OCI-LY3 (cell line): Measurements from ENCODE around the gene ALDH1A1.
A peak's percentile ranks its signal among the peaks of the same experiment; 100 is the strongest.

Source experiments
- H2AFZ ChIP-seq: fragments of 200-600, 300-600 bp; shearing (Covaris generic); 2 replicates; pipeline ENCODE4 v1.6.0; 2014; ENCODE audit warnings: antibody characterized with exemption, low read depth, low read length
- H3K27ac ChIP-seq: fragments of 200-600, 300-600 bp; sonication (generic); 2 replicates; pipeline ENCODE4 v1.5.1; 2014; ENCODE audit warnings: mild to moderate bottlenecking, low read length, moderate library complexity, mixed read lengths
- H3K27me3 ChIP-seq: fragments of 200-600, 300-600 bp; sonication (generic); 2 replicates; pipeline ENCODE4 v1.6.1; 2014; ENCODE audit warnings: low read depth, low read length, mixed read lengths
- H3K36me3 ChIP-seq: fragments of 200-600, 300-600 bp; sonication (generic); replicated peaks from 2 replicates; pipeline ENCODE3; 2014; ENCODE audit warnings: low read depth, low read length, mixed read lengths
- H3K4me1 ChIP-seq: fragments of 300-600, 200-600 bp; sonication (generic); 2 replicates; pipeline ENCODE4 v1.6.1; 2014; ENCODE audit warnings: low read length, mixed read lengths
- H3K4me2 ChIP-seq: fragments of 200-600, 300-600 bp; sonication (generic); 2 replicates; pipeline ENCODE4 v1.6.1; 2014; ENCODE audit warnings: low read length, mixed read lengths
- H3K4me3 ChIP-seq: fragments of 300-600, 200-600 bp; sonication (generic); 2 replicates; pipeline ENCODE4 v1.5.1; 2014; ENCODE audit warnings: antibody characterized with exemption, mild to moderate bottlenecking, low read length, moderate library complexity
- H3K79me2 ChIP-seq: fragments of 300-600, 200-600 bp; shearing (Covaris generic); 2 replicates; pipeline ENCODE4 v1.6.1; 2014; ENCODE audit warnings: mild to moderate bottlenecking, low read length, mixed read lengths
- H3K9ac ChIP-seq: fragments of 300-600, 200-600 bp; shearing (Covaris generic); 2 replicates; pipeline ENCODE4 v1.6.0; 2014; ENCODE audit warnings: mild to moderate bottlenecking, low read length, moderate library complexity
- H3K9me3 ChIP-seq: fragments of 200-600, 300-600 bp; shearing (Covaris generic); 2 replicates; pipeline ENCODE4 v1.6.1; 2014; ENCODE audit warnings: low read length, mixed read lengths; ENCODE audit not compliant: insufficient read depth
- H4K20me1 ChIP-seq: fragments of 200-600, 300-600 bp; sonication (generic); 2 replicates; pipeline ENCODE4 v1.6.1; 2016; ENCODE audit warnings: low read length, mixed read lengths; ENCODE audit not compliant: insufficient read depth
- CTCF ChIP-seq: fragments of 200-600, 300-600 bp; sonication (generic); IDR thresholded peaks from 2 replicates; pipeline ENCODE4 v1.5.1; 2014; ENCODE audit warnings: antibody characterized with exemption, low read length, low read depth
- EZH2phosphoT487 ChIP-seq: fragments of 200-600 bp; shearing (Covaris generic); IDR thresholded peaks from 2 replicates; pipeline ENCODE4 v1.6.1; 2018; ENCODE audit warnings: antibody characterized with exemption, mixed run types, low read depth

The ALDH1A1 gene

GRCh38 chr9:72955126-72955455, 2.2 kb upstream of the ALDH1A1 start:
- Histone ChIP-seq H3K4me3 (no peak overlapping the region), H4K20me1 (no peaks in the 10 kb centered on the region)

DNA sequence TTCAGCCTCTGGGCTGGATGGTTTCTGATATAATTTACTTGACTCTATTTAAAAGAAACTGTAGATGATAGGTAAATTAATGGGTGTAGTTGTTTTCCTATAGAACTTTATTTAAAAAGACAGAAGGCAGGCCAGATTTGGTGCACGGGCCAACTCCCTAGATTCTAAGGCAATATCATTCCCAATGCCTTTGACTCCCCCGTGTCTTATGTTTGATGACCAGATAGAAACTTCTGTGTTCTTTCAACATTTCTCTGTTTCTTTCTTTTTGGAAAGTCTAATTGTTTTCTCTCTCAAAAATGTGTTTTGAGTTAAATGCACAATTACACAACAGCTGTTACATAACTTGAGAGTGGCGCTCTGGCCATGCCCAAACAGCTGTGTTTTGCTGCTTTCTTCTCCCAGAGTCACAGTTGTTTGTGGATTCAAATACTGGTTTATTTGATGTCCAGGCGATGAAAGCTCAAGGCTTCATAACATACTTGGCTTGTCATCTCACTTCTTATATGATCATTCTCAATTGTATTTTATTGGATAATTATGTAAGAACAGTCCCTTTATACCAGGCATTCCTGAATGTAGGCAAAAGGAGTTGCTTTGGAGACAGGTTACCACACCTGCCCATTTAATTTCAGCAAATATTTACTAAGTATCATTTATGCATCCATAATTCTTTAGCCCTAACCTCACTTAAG, 1.7 kb upstream of the ALDH1A1 start:
- Histone ChIP-seq H3K9ac (no peak overlapping the region), H3K4me3 (no peak overlapping the region), H3K27ac (no peak overlapping the region), H3K36me3 (no peaks in the 10 kb centered on the region), H3K4me1 (peaks cover 16% of the 10 kb centered on the region; the same call in 1 of the 2 replicates), H4K20me1 (no peaks in the 10 kb centered on the region), H3K4me2 (no peak overlapping the region), H3K79me2 (no peaks in the 10 kb centered on the region), H3K9me3 (no peaks in the 10 kb centered on the region), H3K27me3 (peaks cover 5% of the 10 kb centered on the region), H2AFZ (no peak overlapping the region)
- TF ChIP-seq CTCF (no peak), EZH2phosphoT487 (no peak)

More at GRCh38 chr9:72955126-72955455, 2.2 kb upstream of the ALDH1A1 start:
- no peaks in the 10 kb centered on the region for H3K79me2 ChIP-seq
- no peak overlapping the region for H3K27ac ChIP-seq
- H3K4me2 ChIP-seq = no peak overlapping the region
- H3K9ac ChIP-seq = no peak overlapping the region
- peaks cover 16% of the 10 kb centered on the region; the same call in 1 of the 2 replicates for H3K4me1 ChIP-seq
- peaks cover 1% of the 10 kb centered on the region for H3K27me3 ChIP-seq
- H2AFZ ChIP-seq = no peak overlapping the region
- TF ChIP-seq EZH2phosphoT487 (no peak), CTCF (no peak)
- H3K36me3 ChIP-seq = no peaks in the 10 kb centered on the region
- no peaks in the 10 kb centered on the region for H3K9me3 ChIP-seq

DNA sequence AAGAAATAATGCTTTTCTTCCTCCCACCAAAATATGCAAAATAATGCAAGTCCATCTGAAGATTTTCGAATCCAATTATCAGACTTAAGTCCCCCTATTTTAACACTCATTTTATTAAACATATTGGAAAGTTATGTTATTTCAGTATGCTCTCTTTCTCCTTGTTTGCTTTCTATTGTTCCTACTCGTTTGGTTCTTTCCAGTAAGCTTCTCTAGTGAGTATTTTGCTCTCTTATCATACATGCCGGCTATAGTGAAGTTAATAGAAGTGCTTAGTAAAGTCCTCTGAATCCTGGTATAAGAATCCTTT, 517 bp downstream of the ALDH1A1 start:
- H3K4me1 ChIP-seq = peaks cover 16% of the 10 kb centered on the region; the same call in 1 of the 2 replicates
- H3K79me2 ChIP-seq = no peaks in the 10 kb centered on the region
- no peak overlapping the region for H3K9ac ChIP-seq
- no peaks in the 10 kb centered on the region for H3K9me3 ChIP-seq
- no peak overlapping the region for H2AFZ ChIP-seq
- TF ChIP-seq EZH2phosphoT487 = no peak
- no peak for TF ChIP-seq CTCF
- peaks cover 19% of the 10 kb centered on the region for H3K27me3 ChIP-seq
- H3K27ac ChIP-seq = no peak overlapping the region
- H3K4me3 ChIP-seq = no peak overlapping the region
- 0 out of 2 replicates have a peak overlapping the region, but pooled peaks have one; percentile 2 for H3K4me2 ChIP-seq
- H3K36me3 ChIP-seq = no peaks in the 10 kb centered on the region
- no peaks in the 10 kb centered on the region for H4K20me1 ChIP-seq

GRCh38 chr9:72951520-72952380, 1.1 kb downstream of the ALDH1A1 start:
- no peaks in the 10 kb centered on the region for H3K36me3 ChIP-seq
- H3K9ac ChIP-seq = no peak overlapping the region
- H3K27ac ChIP-seq = no peak overlapping the region
- no peaks in the 10 kb centered on the region for H3K9me3 ChIP-seq
- H3K4me1 ChIP-seq = peaks cover 16% of the 10 kb centered on the region; the same call in 1 of the 2 replicates
- no peaks in the 10 kb centered on the region for H3K79me2 ChIP-seq
- no peak overlapping the region for H2AFZ ChIP-seq
- H3K4me3 ChIP-seq = no peak overlapping the region
- H4K20me1 ChIP-seq = no peaks in the 10 kb centered on the region
- H3K4me2 ChIP-seq = 0 out of 2 replicates have a peak overlapping the region, but pooled peaks have one; percentile 2
- H3K27me3 ChIP-seq = peaks cover 25% of the 10 kb centered on the region
- TF ChIP-seq CTCF = no peak
- no peak for TF ChIP-seq EZH2phosphoT487
